ENCODE measurements around the gene DPY19L1. TPM values are rescaled to one million over a fixed set of nuclear protein-coding genes. Genes with fewer than 3 reads are reported as not detected.
"Not testable (repeated sequence)": the region's sequence is repeated elsewhere in the genome, so short reads cannot be mapped to it uniquely, and the experiment has no call there.

The DPY19L1 gene
- total RNA-seq, 1 donor from 2014 or later = 48.2 TPM

GRCh38 chr7:34918198-34918861 lies 119.0 kb downstream of the DPY19L1 start:
- H3K79me2 ChIP-seq (ENCODE audit: low read depth); H3K9ac ChIP-seq; DNase-seq (ENCODE audit: low spot score); H3K27me3 ChIP-seq; H3K4me2 ChIP-seq; H3K36me3 ChIP-seq; H4K20me1 ChIP-seq (ENCODE audit: low read depth); H2AFZ ChIP-seq (replicated peaks); H3K4me3 Mint-ChIP-seq; H3K27me3 Mint-ChIP-seq (ENCODE audit: insufficient read depth, low read depth); H3F3A ChIP-seq (ENCODE audit: low read depth); H3K4me3 ChIP-seq; H3K9me3 ChIP-seq (ENCODE audit: low read depth); H3K4me1 ChIP-seq; H3K27ac ChIP-seq; H3K36me3 Mint-ChIP-seq: not testable (repeated sequence)
- peaks cover 17% of the 10 kb centered on the region for H3K4me1 Mint-ChIP-seq
- H3K9me3 Mint-ChIP-seq = peaks cover 17% of the 10 kb centered on the region
- H3K27ac Mint-ChIP-seq = peak overlapping the region; percentile 54

GRCh38 chr7:34917515-34917914 lies 119.8 kb downstream of the DPY19L1 start:
- H3F3A ChIP-seq (ENCODE audit: low read depth); H4K20me1 ChIP-seq (ENCODE audit: low read depth); H3K4me2 ChIP-seq; H3K36me3 Mint-ChIP-seq; H3K36me3 ChIP-seq; H3K9me3 ChIP-seq (ENCODE audit: low read depth); H3K79me2 ChIP-seq (ENCODE audit: low read depth); H3K4me1 ChIP-seq; H3K27ac ChIP-seq; DNase-seq (ENCODE audit: low spot score); H3K4me3 Mint-ChIP-seq; H3K4me3 ChIP-seq; H3K27ac Mint-ChIP-seq; H3K27me3 ChIP-seq; H3K9ac ChIP-seq; H3K27me3 Mint-ChIP-seq (ENCODE audit: insufficient read depth, low read depth); H2AFZ ChIP-seq (replicated peaks): not testable (repeated sequence)
- Mint-ChIP-seq H3K4me1 (peaks cover 17% of the 10 kb centered on the region), H3K9me3 (peaks cover 17% of the 10 kb centered on the region)

- Histone ChIP-seq H3K27me3 (no peaks in the 10 kb centered on the region), H4K20me1 (ENCODE audit: low read depth) (no peaks in the 10 kb centered on the region), H3K4me3 (no peak overlapping the region), H3K4me2 (no peak overlapping the region), H3K36me3 (no peaks in the 10 kb centered on the region), H3K79me2 (ENCODE audit: low read depth) (no peaks in the 10 kb centered on the region), H3K9me3 (ENCODE audit: low read depth) (peaks cover 2% of the 10 kb centered on the region), H3F3A (ENCODE audit: low read depth) (no peaks in the 10 kb centered on the region), H3K27ac (no peak overlapping the region), H3K9ac (no peak overlapping the region), H3K4me1 (no peaks in the 10 kb centered on the region), H2AFZ (replicated peaks) (no peak overlapping the region)
- Mint-ChIP-seq H3K4me3 (no peak overlapping the region), H3K9me3 (peaks cover 17% of the 10 kb centered on the region), H3K27me3 (ENCODE audit: insufficient read depth, low read depth) (no peaks in the 10 kb centered on the region), H3K4me1 (peaks cover 17% of the 10 kb centered on the region), H3K36me3 (no peaks in the 10 kb centered on the region), H3K27ac (no peak overlapping the region)
- no peak for TF ChIP-seq CTCF (IDR thresholded peaks at IDR 0.05)
- TF ChIP-seq EZH2 (IDR thresholded peaks at IDR 0.05) = no peak
- TF ChIP-seq EZH2phosphoT487 (IDR thresholded peaks at IDR 0.05) = no peak
- DNase-seq (ENCODE audit: low spot score) = no peak
These were observed 121.0 kb downstream of the DPY19L1 start for GRCh38 chr7:34916267-34916666.

GRCh38 chr7:34912236-34912635 lies 125.0 kb downstream of the DPY19L1 start:
- no peaks in the 10 kb centered on the region for H4K20me1 ChIP-seq (ENCODE audit: low read depth)
- no peak overlapping the region for H2AFZ ChIP-seq (replicated peaks)
- no peak overlapping the region for H3K4me3 Mint-ChIP-seq
- H3K36me3 Mint-ChIP-seq = no peaks in the 10 kb centered on the region
- H3K27me3 ChIP-seq = no peaks in the 10 kb centered on the region
- no peaks in the 10 kb centered on the region for H3K36me3 ChIP-seq
- no peaks in the 10 kb centered on the region for H3K79me2 ChIP-seq (ENCODE audit: low read depth)
- DNase-seq (ENCODE audit: low spot score) = no peak
- H3K27ac Mint-ChIP-seq = no peak overlapping the region
- no peaks in the 10 kb centered on the region for H3K27me3 Mint-ChIP-seq (ENCODE audit: insufficient read depth, low read depth)
- TF ChIP-seq EZH2 (IDR thresholded peaks at IDR 0.05) (no peak), CTCF (IDR thresholded peaks at IDR 0.05) (no peak), EZH2phosphoT487 (IDR thresholded peaks at IDR 0.05) (no peak)
- no peak overlapping the region for H3K4me3 ChIP-seq
- H3K4me1 ChIP-seq = no peaks in the 10 kb centered on the region
- no peak overlapping the region for H3K9ac ChIP-seq
- peaks cover 2% of the 10 kb centered on the region for H3K9me3 ChIP-seq (ENCODE audit: low read depth)
- no peaks in the 10 kb centered on the region for H3K4me1 Mint-ChIP-seq
- H3F3A ChIP-seq (ENCODE audit: low read depth) = no peaks in the 10 kb centered on the region
- no peak overlapping the region for H3K27ac ChIP-seq
- H3K9me3 Mint-ChIP-seq = peaks cover 21% of the 10 kb centered on the region
- H3K4me2 ChIP-seq = no peak overlapping the region

GRCh38 chr7:34906266-34906850 lies 130.9 kb downstream of the DPY19L1 start:
- not testable (repeated sequence) for H3K27me3 Mint-ChIP-seq (ENCODE audit: insufficient read depth, low read depth); H3K27me3 ChIP-seq; H3K9me3 ChIP-seq (ENCODE audit: low read depth); H3K4me1 Mint-ChIP-seq; H3K36me3 ChIP-seq; H3K27ac ChIP-seq; H3K9me3 Mint-ChIP-seq; H3K4me1 ChIP-seq; H3F3A ChIP-seq (ENCODE audit: low read depth); H3K9ac ChIP-seq; H3K27ac Mint-ChIP-seq; H3K36me3 Mint-ChIP-seq; H3K79me2 ChIP-seq (ENCODE audit: low read depth); H4K20me1 ChIP-seq (ENCODE audit: low read depth)
- peak overlapping the region; percentile 64 for H3K4me2 ChIP-seq
- peak overlapping the region; percentile 97 for H2AFZ ChIP-seq (replicated peaks)
- peak; percentile 9 for DNase-seq (ENCODE audit: low spot score)
- H3K4me3 Mint-ChIP-seq = peak overlapping the region; percentile 50
- H3K4me3 ChIP-seq = peak overlapping the region; percentile 37
